Activated naive CD8-positive, alpha-beta T cell treated with anti-CD3 and anti-CD28 coated beads, Interleukin-2, amount 50 U/mL, for 16 hours (primary cell): ENCODE measurements around the gene PPFIA2.

ENCODE experiments used
- DNase-seq: peaks from one replicate; pipeline ENCODE4 v3.0.0-alpha.2; 2020; ENCODE audit warnings: low read depth, low spot score

Gene PPFIA2

GRCh38 chr12:81274637-81275529 is 484.3 kb downstream of the PPFIA2 start:
- no peak for DNase-seq

DNA sequence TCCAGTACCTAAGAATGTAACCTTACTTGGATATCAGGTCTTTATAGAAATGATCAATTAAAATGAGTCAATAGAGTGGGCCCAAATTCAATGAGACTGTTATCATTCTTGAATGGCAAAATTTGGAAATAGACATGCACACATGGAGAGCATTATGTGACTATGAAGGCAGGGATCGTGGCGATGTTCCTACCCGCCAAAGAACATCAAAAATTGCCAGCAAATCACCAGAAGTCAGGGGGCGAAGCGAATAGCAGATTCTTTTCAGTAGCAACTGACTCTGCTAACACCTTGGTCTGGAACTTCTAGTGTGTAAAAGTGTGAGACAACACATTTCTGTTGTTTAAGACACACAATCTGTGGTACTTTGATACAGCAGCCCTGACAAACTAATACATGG is 488.8 kb downstream of the PPFIA2 start:
- no peak for DNase-seq

- no peak for DNase-seq
Measured at GRCh38 chr12:81263072-81263471, 496.1 kb downstream of the PPFIA2 start.

GRCh38 chr12:81261508-81262207 is 497.5 kb downstream of the PPFIA2 start:
- DNase-seq = no peak

GRCh38 chr12:81259360-81259759 is 499.8 kb downstream of the PPFIA2 start:
- no peak for DNase-seq

DNA sequence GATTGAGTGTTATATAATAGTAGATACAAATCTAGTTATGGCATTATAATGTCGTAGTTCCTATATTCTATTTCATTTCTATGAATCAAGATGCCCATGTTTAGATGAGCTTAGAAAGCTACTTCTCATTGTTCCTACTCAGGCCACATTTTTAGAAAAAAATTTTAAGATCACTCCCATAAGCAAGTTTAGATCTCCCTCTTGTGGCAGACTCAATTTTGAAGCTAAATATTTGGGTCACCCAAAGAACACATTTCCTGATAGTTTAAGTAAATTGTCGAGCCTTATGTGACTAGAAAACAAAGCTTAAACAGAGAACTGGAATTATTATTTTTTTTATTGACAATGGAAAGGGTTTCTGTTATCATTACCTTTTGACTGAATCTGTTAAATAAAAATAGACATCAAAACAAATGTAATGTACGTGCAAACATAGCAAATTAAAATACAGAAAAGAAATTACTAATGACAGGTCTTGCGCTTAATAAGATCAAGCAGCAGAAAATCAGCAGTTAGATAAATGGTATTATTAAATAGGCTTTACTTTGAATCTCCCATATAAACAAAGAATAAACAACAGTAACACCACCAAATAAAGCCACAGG is 501.1 kb downstream of the PPFIA2 start:
- no peak for DNase-seq

DNA sequence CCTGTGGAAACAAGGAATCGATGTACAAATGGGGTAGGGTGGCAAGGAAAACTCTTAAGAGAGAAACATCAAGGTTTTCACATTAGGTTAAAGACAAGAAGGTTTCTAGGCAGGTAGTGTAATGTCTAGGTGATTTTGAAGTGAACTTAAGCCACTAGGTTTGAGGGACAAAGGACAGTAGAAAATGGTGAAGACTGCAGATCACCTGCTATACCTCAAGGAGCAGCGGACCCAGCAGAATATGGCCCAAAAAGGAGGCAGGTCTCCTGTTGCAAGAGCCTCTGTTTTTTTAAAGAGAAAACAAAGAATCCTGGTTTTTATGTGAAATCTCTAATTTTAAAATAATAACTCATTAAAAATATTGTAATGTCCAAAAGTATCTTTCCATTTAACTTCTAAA is 503.2 kb downstream of the PPFIA2 start:
- DNase-seq = no peak

DNA sequence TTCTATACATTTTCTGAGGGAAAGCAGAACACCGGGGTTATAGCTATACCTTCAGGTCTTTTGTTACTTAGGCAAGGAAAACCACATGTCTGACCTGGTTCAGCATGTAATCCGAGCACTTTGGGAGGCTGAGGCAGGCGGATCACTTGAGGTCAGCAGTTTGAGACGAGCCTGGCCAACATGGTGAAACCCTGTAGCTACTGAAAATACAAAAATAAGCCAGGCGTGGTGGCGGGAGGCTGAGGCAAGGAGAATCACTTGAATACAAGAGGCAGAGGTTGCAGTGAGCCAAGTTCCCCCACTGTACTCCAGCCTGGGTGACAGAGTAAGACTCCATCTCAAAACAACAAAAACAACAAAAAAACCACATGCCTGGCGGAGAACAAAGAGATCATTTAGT is 503.7 kb downstream of the PPFIA2 start:
- DNase-seq = no peak

DNA sequence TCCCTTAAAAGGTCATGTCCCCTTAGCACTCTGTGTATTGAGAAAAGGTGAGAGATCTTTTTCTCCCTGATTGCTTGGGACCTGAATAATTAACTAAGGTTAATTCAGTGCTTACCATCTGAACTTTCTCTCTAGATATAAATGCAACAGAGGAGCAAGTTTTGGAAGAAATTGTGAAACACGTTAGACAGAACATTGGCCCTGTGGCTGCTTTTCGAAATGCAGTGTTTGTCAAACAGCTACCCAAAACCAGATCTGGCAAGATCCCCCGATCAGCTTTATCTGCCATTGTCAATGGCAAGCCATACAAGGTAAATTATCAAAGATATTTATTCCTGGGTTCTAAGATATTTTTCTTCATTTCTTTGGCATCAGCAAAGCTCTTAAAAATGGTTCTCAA is 505.8 kb downstream of the PPFIA2 start:
- no peak for DNase-seq

DNA sequence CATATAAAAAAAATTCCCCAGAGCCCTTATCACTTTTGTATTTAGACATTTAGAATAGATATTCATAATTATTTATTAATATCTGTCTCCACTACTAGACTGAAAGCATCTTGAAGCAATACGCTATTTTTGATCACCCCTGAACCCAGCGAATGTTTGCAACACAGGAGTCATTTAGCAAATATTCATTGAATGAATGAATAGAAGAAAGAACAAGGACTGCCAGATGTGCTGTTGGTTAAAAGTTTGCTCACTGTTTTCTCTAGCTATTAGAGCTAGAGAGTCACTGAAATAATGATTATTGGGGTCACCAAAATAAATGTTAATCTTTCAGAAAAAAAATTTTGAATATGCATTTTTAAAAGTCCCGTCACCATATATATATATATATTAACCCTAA is 506.9 kb downstream of the PPFIA2 start:
- DNase-seq = no peak

GRCh38 chr12:81249976-81250375 is 509.2 kb downstream of the PPFIA2 start:
- no peak for DNase-seq

GRCh38 chr12:81245907-81246570 is 513.1 kb downstream of the PPFIA2 start:
- no peak for DNase-seq

DNA sequence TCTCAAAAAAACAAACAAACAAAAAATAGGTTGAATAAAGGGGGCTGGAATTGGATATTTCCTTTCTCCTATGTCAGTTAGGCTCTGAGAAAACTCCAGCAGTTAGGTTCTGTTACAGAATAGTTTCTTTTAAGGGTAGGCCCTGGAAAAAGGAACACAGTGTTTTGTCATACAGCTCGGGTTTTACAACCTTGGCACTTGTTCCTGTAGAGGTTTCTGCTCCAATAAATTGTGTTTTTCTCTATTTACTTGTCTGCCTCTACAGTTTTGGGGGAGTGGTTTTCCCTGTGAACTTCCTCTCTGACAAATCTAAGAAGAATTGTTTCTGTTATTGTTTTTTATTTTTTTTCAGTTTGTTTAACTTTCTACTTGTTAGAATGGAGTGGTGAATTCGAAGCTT is 513.7 kb downstream of the PPFIA2 start:
- no peak for DNase-seq

- no peak for DNase-seq
Measured at GRCh38 chr12:81231574-81232368, 527.4 kb downstream of the PPFIA2 start.

- DNase-seq = no peak
Measured at GRCh38 chr12:81229759-81230158, 529.4 kb downstream of the PPFIA2 start.

- no peak for DNase-seq
Measured at GRCh38 chr12:81224626-81225025, 534.5 kb downstream of the PPFIA2 start.

GRCh38 chr12:81222846-81223592 is 536.1 kb downstream of the PPFIA2 start:
- DNase-seq = no peak

GRCh38 chr12:81221681-81222080 is 537.5 kb downstream of the PPFIA2 start:
- no peak for DNase-seq

DNA sequence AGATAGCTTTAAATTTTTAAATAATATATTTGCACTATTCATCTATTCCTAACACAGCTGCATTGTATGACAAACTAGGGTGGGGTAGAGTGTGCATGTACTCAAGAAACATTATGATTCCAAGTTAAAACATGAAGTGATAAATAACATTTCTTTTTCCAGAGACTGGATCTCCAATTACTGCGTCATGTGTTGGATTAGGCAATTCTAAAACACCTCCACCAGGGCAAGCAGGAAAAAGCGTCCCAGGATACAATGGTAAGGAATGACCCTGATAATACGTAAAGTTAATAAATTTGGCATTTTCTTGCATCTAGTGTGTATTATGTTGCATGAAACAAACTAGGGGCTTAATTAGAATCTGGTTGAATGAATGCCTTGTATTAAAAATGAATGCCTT is 542.4 kb downstream of the PPFIA2 start:
- DNase-seq = no peak

DNA sequence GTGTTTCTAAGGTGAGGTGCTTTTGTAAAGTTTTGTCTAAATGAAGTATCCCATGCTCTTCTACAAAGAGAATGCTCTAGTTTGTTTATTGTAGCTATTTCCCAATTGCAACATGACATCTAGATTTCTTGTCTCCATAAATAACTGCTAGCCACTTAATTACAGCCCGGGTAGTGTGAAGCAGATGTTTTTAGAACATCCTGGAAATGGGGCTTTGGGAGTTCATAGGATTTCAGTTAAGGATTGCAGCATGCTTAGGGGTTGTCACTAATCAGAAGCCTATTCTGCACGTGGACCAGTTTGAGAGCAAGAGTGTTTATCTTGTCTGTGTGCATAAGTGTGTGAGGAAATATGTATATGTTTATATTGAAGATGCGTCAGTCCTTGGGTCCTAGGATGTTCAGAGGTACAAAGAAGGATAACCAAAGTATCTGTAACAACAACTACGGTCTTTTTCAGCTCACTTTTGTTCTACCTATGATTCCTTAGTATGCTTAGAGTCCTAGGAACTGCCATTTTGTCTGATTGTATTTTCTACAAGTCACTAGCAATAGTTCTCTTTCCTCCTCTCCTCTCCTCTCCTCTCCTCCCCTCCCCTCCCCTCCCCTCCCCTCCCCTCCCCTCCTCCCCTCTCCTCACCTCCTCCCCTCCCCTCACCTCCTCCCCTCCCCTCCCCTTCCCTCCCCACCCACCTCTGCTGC is 546.0 kb downstream of the PPFIA2 start:
- no peak for DNase-seq
